Adrenal gland (tissue), 5 donors: ENCODE results near the gene CFAP299.

Experiments used
- POLR2A ChIP-seq, 2 donors: fragments of 450-650 bp; IDR thresholded peaks; one replicate each; pipeline ENCODE4 v1.6.1; 2017; ENCODE audit warnings: antibody characterized with exemption in 2 of 2, mild to moderate bottlenecking in 2 of 2, moderate library complexity in 1 of 2
- TF ChIP-seq, protein P1 (sequence below), 6 experiments: fragments of 450-650 bp in 4 of 6; fragments of 200-600 bp in 2 of 6; sonication (generic) in 1 of 6; IDR thresholded peaks; 1 replicate in 5 of 6; 2 replicates in 1 of 6; pipeline versions ENCODE4 v1.5.1 to v1.8.0; 2016 to 2021; ENCODE audit warnings: antibody characterized with exemption in 6 of 6, mild to moderate bottlenecking in 2 of 6, moderate library complexity in 1 of 6
- donor health status: DM: no; HTN: no; CAD: no.

DNA sequence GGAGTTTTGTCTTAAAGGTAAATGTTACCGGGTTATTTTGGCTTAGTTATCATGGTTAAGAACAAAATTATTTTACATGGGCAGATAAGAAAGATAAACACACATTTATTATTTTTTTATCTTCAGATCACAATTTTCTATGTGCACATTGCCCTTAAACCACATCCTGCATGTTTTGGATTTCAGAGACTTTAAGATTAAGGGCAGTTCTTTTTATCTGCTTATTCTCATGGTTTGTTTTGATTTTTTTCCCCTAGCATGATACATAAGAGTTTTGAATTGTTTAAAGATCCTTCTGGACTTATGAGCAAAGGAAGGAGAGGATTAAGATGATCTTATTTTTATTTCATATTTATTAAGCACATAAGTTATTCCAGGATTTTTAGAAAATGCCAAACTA is 504.9 kb downstream of the CFAP299 start:
- TF ChIP-seq, protein P1, sequence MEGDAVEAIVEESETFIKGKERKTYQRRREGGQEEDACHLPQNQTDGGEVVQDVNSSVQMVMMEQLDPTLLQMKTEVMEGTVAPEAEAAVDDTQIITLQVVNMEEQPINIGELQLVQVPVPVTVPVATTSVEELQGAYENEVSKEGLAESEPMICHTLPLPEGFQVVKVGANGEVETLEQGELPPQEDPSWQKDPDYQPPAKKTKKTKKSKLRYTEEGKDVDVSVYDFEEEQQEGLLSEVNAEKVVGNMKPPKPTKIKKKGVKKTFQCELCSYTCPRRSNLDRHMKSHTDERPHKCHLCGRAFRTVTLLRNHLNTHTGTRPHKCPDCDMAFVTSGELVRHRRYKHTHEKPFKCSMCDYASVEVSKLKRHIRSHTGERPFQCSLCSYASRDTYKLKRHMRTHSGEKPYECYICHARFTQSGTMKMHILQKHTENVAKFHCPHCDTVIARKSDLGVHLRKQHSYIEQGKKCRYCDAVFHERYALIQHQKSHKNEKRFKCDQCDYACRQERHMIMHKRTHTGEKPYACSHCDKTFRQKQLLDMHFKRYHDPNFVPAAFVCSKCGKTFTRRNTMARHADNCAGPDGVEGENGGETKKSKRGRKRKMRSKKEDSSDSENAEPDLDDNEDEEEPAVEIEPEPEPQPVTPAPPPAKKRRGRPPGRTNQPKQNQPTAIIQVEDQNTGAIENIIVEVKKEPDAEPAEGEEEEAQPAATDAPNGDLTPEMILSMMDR (IDR thresholded peaks at IDR 0.05) = no peak
- no peak for TF ChIP-seq POLR2A (IDR thresholded peaks at IDR 0.05)
